K562 (cell line): ENCODE data around the gene PLEKHG5. TPM values are rescaled to one million over a fixed set of nuclear protein-coding genes. Genes with fewer than 3 reads are reported as not detected.
A peak's percentile ranks its signal among the peaks of the same experiment; 100 is the strongest.

Experiments
- ATAC-seq: fragments of 200-7000 bp; cut with Tn5 transposase; 3 replicates; pipeline ENCODE4 v1.9.1; 2020; ENCODE audit warnings: moderate library complexity
- BruUV-seq: library from RNA; stranded (reverse); fragments of 400-500 nt; replicated peaks from 2 replicates; lab custom pipeline; 2021; lab: Mats Ljungman, UMichigan
- CTCF ChIA-PET: fragments of 300-600 bp; formaldehyde crosslinking; extraction: SDS; loops from one replicate; lab custom pipeline; 2021; ENCODE audit warnings: low intra/inter-chr PET ratio; lab: Yijun Ruan, JAX
- POLR2A ChIA-PET: fragments of 300-600, 350-650 bp; sonication (Branson Sonifier 250); formaldehyde crosslinking; extraction: SDS; loops from one replicate; lab custom pipeline; 2021; ENCODE audit warnings: antibody characterized with exemption, inconsistent platforms; lab: Yijun Ruan, JAX
- DNase-seq, 4 experiments: peaks; one replicate each; pipeline versions ENCODE4 v3.0.0 to v3.0.0-alpha.2; 2011 to 2018; ENCODE audit warnings: low spot score in 3 of 4, mixed read lengths in 3 of 4; ENCODE audit errors: extremely low read depth in 1 of 4
- FAIRE-seq: peaks from 2 replicates; lab custom pipeline; 2011; peaks lifted over from hg19 to GRCh38; lab: Jason Lieb, UNC
- H2AFZ ChIP-seq: 2 replicates; pipeline ENCODE4 v1.6.0; 2011; ENCODE audit warnings: low read depth, low read length, control low read depth, inconsistent platforms
- H3K27ac ChIP-seq: fragments of 200-600 bp; 3 replicates; pipeline ENCODE4 v1.8.0; 2011; ENCODE audit warnings: low read depth, mild to moderate bottlenecking, control low read depth, inconsistent platforms, low read length, moderate library complexity, mixed read lengths; ENCODE audit errors: extremely low read depth
- H3K27me3 ChIP-seq, 2 experiments: fragments of 300-600 bp in 1 of 2; 2 replicates in 1 of 2; 3 replicates in 1 of 2; pipeline versions ENCODE4 v1.6.0 to v1.8.0; 2011; ENCODE audit warnings: inconsistent platforms in 2 of 2, low read length in 2 of 2, mild to moderate bottlenecking in 1 of 2, mixed read lengths in 1 of 2, moderate library complexity in 1 of 2; ENCODE audit not compliant: control insufficient read depth in 2 of 2, insufficient read depth in 2 of 2
- H3K36me3 ChIP-seq: fragments of 300-600 bp; 3 replicates; pipeline ENCODE4 v1.8.0; 2011; ENCODE audit warnings: mild to moderate bottlenecking, low read length, inconsistent platforms; ENCODE audit not compliant: control insufficient read depth, insufficient read depth
- H3K4me1 ChIP-seq, 2 experiments: fragments of 200-600 bp in 1 of 2; replicated peaks in 1 of 2; 2 replicates in 1 of 2; 3 replicates in 1 of 2; pipeline versions ENCODE4 v1.5.1 to v1.8.0; 2011; ENCODE audit warnings: inconsistent platforms in 2 of 2, low read length in 2 of 2, mild to moderate bottlenecking in 1 of 2, mixed read lengths in 1 of 2, moderate library complexity in 1 of 2; ENCODE audit not compliant: control insufficient read depth in 2 of 2, insufficient read depth in 2 of 2
- H3K4me2 ChIP-seq: 2 replicates; pipeline ENCODE4 v1.6.1; 2011; ENCODE audit warnings: low read length, control low read depth, inconsistent platforms, mixed read lengths; ENCODE audit not compliant: insufficient read depth
- H3K4me3 ChIP-seq: fragments of 200-600 bp; sonication (generic), shearing (Covaris generic); 2 replicates; pipeline ENCODE4 v1.5.1; 2016; ENCODE audit warnings: control low read depth, inconsistent platforms
- H3K79me2 ChIP-seq: fragments of 200-600 bp; 3 replicates; pipeline ENCODE4 v1.8.0; 2011; ENCODE audit warnings: low read length, inconsistent platforms; ENCODE audit not compliant: control insufficient read depth, insufficient read depth
- H3K9ac ChIP-seq, 2 experiments: 2 replicates each; pipeline versions ENCODE4 v1.6.0 to v1.6.1; 2011; ENCODE audit warnings: low read depth in 2 of 2, low read length in 2 of 2, control low read depth in 1 of 2, inconsistent platforms in 1 of 2, mild to moderate bottlenecking in 1 of 2, mixed read lengths in 1 of 2; ENCODE audit not compliant: insufficient read depth in 1 of 2
- H3K9me1 ChIP-seq: one replicate; pipeline ENCODE4 v1.6.0; 2011; ENCODE audit warnings: inconsistent platforms, mild to moderate bottlenecking, low read length, moderate library complexity; ENCODE audit not compliant: control insufficient read depth, insufficient read depth
- H3K9me3 ChIP-seq: replicated peaks from 2 replicates; pipeline ENCODE4 v1.5.1; 2011; ENCODE audit warnings: low read depth, low read length, inconsistent platforms; ENCODE audit not compliant: control insufficient read depth, insufficient read depth
- H4K20me1 ChIP-seq: replicated peaks from 2 replicates; pipeline ENCODE4 v1.6.1; 2011; ENCODE audit warnings: low read length, inconsistent platforms, mixed read lengths; ENCODE audit not compliant: control insufficient read depth, insufficient read depth
- LARP7 ChIP-seq: fragments of 450-650 bp; IDR thresholded peaks from 2 replicates; pipeline ENCODE4 v1.6.1; 2016
- NR3C1 ChIP-seq: sonication (generic); formaldehyde crosslinking; IDR thresholded peaks from 2 replicates; pipeline ENCODE4 v1.8.1; 2022; ENCODE audit warnings: missing genetic modification reagents
- PCBP1 ChIP-seq: fragments of 200-400 bp; formaldehyde crosslinking; IDR thresholded peaks from 2 replicates; pipeline ENCODE4 v1.6.1; 2018; ENCODE audit warnings: mild to moderate bottlenecking, low read depth, low read length; ENCODE audit not compliant: poor library complexity, severe bottlenecking
- STAT5B ChIP-seq: fragments of 250-450 bp; sonication (Bioruptor Pico); IDR thresholded peaks from 2 replicates; pipeline ENCODE4 v1.8.0; 2021; ENCODE audit warnings: mild to moderate bottlenecking, inconsistent platforms
- TCF7 ChIP-seq: sonication (generic); IDR thresholded peaks from 2 replicates; pipeline ENCODE4 v1.6.1; 2016; ENCODE audit warnings: antibody characterized with exemption, borderline replicate concordance
- TFAP4 ChIP-seq: sonication (generic); formaldehyde crosslinking; IDR thresholded peaks from 2 replicates; pipeline ENCODE4 v1.8.0; 2022; ENCODE audit warnings: missing genetic modification reagents, mild to moderate bottlenecking, moderate library complexity, borderline replicate concordance
- TGIF2 ChIP-seq: sonication (generic); formaldehyde crosslinking; IDR thresholded peaks from 2 replicates; pipeline ENCODE4 v1.8.1; 2022; ENCODE audit warnings: mild to moderate bottlenecking, missing genetic modification reagents, moderate library complexity
- ZFP1 ChIP-seq: fragments of 450-650 bp; formaldehyde crosslinking; IDR thresholded peaks from 2 replicates; pipeline ENCODE4 v1.4.0; 2020; ENCODE audit warnings: mild to moderate bottlenecking, mixed read lengths
- ZFPM2 ChIP-seq: fragments of 250-450 bp; sonication (Bioruptor Pico); IDR thresholded peaks from 2 replicates; pipeline ENCODE4 v1.5.1; 2022; ENCODE audit warnings: mild to moderate bottlenecking
- ZNF354B ChIP-seq: fragments of 250-450 bp; sonication (Bioruptor Pico); IDR thresholded peaks from 2 replicates; pipeline ENCODE4 v1.4.0; 2020
- WGBS: fragments of 100-300 bp; shearing (Covaris generic); methylation state at CpG from one replicate; pipeline ENCODE4 v1.1.6; 2016; ENCODE audit warnings: low coverage, mixed read lengths; ENCODE audit not compliant: insufficient coverage; ENCODE audit errors: missing lambda C conversion rate; 5-methylcytosine and 5-hydroxymethylcytosine counted together
- in situ Hi-C: fragments of 300-500 bp; cut with MboI; formaldehyde crosslinking; loops from 4 replicates; pipeline ENCODE4 v1.15.0; 2018; ENCODE audit warnings: inconsistent platforms, mixed read lengths
- intact Hi-C: fragments of 100-400 bp; cut with micrococcal nuclease; formaldehyde crosslinking; loops from 2 replicates; pipeline ENCODE4 v1.14.2; 2022
- polyA plus RNA-seq, 8 experiments: library from polyadenylated mRNA; depleted of rRNA in 4 of 8; stranded (reverse) in 5 of 8; unstranded in 3 of 8; fragments of >200 nt; fragmentation: Nextera tagmentation in 2 of 8; fragmentation: Illumina TruSeq in 1 of 8; extraction: Ambion mirVana in 2 of 8; extraction: Trizol in 1 of 8; gene quantifications; 2 replicates each; pipeline versions ENCODE4 v1.2.1 to v1.2.3, GENCODE V29; 2011 to 2014; ENCODE audit warnings: inconsistent platforms in 1 of 8, missing spikeins in 1 of 8
- total RNA-seq, 7 experiments: library from RNA; depleted of rRNA in 6 of 7; stranded (reverse); fragments of >200 nt in 6 of 7; fragmentation: Illumina TruSeq in 2 of 7; extraction: Trizol in 2 of 7; gene quantifications; 2 replicates each; pipeline versions ENCODE4 v1.2.1 to v1.2.3, GENCODE V29; 2011 to 2021; ENCODE audit warnings: low replicate concordance in 1 of 7

Gene PLEKHG5
- total and polyA plus RNA-seq, 9 of the 15 experiments (the other 6 are each of a cell fraction or from before 2014, with no cell fraction given), result 0.04 to 0.29 (median 0.09) TPM; not detected in 3

- POLR2A ChIA-PET, result interaction anchor here (0.7 to 6.1 kb wide), 4 partner anchors 10 to 271 kb away, joined by 3 to 57 read pairs (median 3); partner anchors contain the start of gene ZBTB48
- no peak overlapping the region for H3K4me3 ChIP-seq
- H3K4me2 ChIP-seq, result no peak overlapping the region
- H3K79me2 ChIP-seq, result no peaks in the 10 kb centered on the region
- no peak for TF ChIP-seq LARP7
- TF ChIP-seq ZFPM2 (CRISPR knock-in tag), result no peak
- no peak for TF ChIP-seq STAT5B (CRISPR knock-in tag)
- TF ChIP-seq TGIF2, result no peak
- no peak for TF ChIP-seq TCF7
- TF ChIP-seq NR3C1, result no peak
- no peak for TF ChIP-seq ZNF354B (CRISPR knock-in tag)
- no peak for TF ChIP-seq ZFP1 (CRISPR knock-in tag)
- 0 out of 2 replicates have a peak, but pooled peaks have one; percentile 34 for TF ChIP-seq TFAP4 (CRISPR knock-in tag)
- TF ChIP-seq PCBP1, result peak; percentile 57
- no peak overlapping the region for H3K27ac ChIP-seq
- H3K9ac ChIP-seq, result no peak overlapping the region
- CTCF ChIA-PET, result no interaction called here
- no peak for DNase-seq
- ATAC-seq, result no peak
- peaks cover 35% of the 10 kb centered on the region for H4K20me1 ChIP-seq
- peaks cover 0 to 53% of the 10 kb centered on the region in 2 experiments; a peak in 2 of 5 replicates for H3K4me1 ChIP-seq
- H3K9me1 ChIP-seq, result no peaks in the 10 kb centered on the region
- no peaks in the 10 kb centered on the region for H3K9me3 ChIP-seq
- in situ Hi-C loops (no loop called here), intact Hi-C loops (loop anchor here (2.0 kb wide), 1 partner anchor 17 kb away; no protein-coding TSS in a partner anchor)
- peaks cover 81 to 96% of the 10 kb centered on the region in 2 experiments for H3K27me3 ChIP-seq
- no TSS peak for BruUV-seq
- H2AFZ ChIP-seq, result no peak overlapping the region
- 6% methylated on average over 19 of the region's 20 CpGs for WGBS
- no peaks in the 10 kb centered on the region for H3K36me3 ChIP-seq
- FAIRE-seq, result no peak
Measured at GRCh38 chr1:6503884-6504602, 12.6 kb upstream of the PLEKHG5 start.
